IMR-90 (cell line): ENCODE data around the gene CDH23. TPM values are rescaled to one million over a fixed set of nuclear protein-coding genes. Genes with fewer than 3 reads are reported as not detected.

Experiments used
- ATAC-seq: fragments of 200-7000 bp; cut with Tn5 transposase; 2 replicates; pipeline ENCODE4 v1.9.1; 2020; ENCODE audit warnings: low read depth, mild to moderate bottlenecking, moderate library complexity
- BruUV-seq: library from RNA; stranded (reverse); fragments of 400-500 nt; replicated peaks from 2 replicates; lab custom pipeline; 2021; lab: Mats Ljungman, UMichigan
- CTCF ChIA-PET: fragments of 300-600 bp; formaldehyde crosslinking; extraction: SDS; loops from one replicate; lab custom pipeline; 2021; ENCODE audit warnings: antibody characterized with exemption; lab: Yijun Ruan, JAX
- POLR2A ChIA-PET: fragments of 300-600 bp; sonication (Branson Sonifier 250); formaldehyde crosslinking; loops from one replicate; lab custom pipeline; 2022; ENCODE audit warnings: antibody characterized with exemption; ENCODE audit not compliant: unreplicated experiment; lab: Charles Lee
- DNase-seq: peaks from one replicate; pipeline ENCODE4 v3.0.0; 2013
- H2AFZ ChIP-seq: replicated peaks from 2 replicates; pipeline ENCODE3; 2013; ENCODE audit warnings: low read length, mild to moderate bottlenecking; ENCODE audit not compliant: poor library complexity
- H2AK5ac ChIP-seq: 2 replicates; pipeline ENCODE4 v1.6.1; 2013; ENCODE audit warnings: low read depth, low read length, inconsistent platforms
- H2AK9ac ChIP-seq: replicated peaks from 2 replicates; pipeline ENCODE3; 2013; ENCODE audit warnings: mild to moderate bottlenecking, low read depth, low read length, moderate library complexity; ENCODE audit not compliant: poor library complexity
- H2BK120ac ChIP-seq: 2 replicates; pipeline ENCODE4 v1.6.1; 2013; ENCODE audit warnings: low read depth, low read length, inconsistent platforms
- H2BK15ac ChIP-seq: 3 replicates; pipeline ENCODE4 v1.6.1; 2013; ENCODE audit warnings: low read depth, low read length, inconsistent platforms
- H2BK20ac ChIP-seq: 2 replicates; pipeline ENCODE4 v1.6.1; 2013; ENCODE audit warnings: low read depth, mild to moderate bottlenecking, inconsistent platforms, low read length, moderate library complexity
- H2BK5ac ChIP-seq: 2 replicates; pipeline ENCODE4 v1.6.1; 2013; ENCODE audit warnings: mild to moderate bottlenecking, low read depth, low read length, inconsistent platforms; ENCODE audit not compliant: poor library complexity, severe bottlenecking
- H3K14ac ChIP-seq: replicated peaks from 2 replicates; pipeline ENCODE4 v1.6.1; 2013; ENCODE audit warnings: low read depth, low read length, inconsistent platforms
- H3K18ac ChIP-seq: 2 replicates; pipeline ENCODE4 v1.6.1; 2013; ENCODE audit warnings: low read depth, low read length, control low read depth
- H3K23ac ChIP-seq: 2 replicates; pipeline ENCODE4 v1.6.1; 2013; ENCODE audit warnings: low read depth, low read length, inconsistent platforms
- H3K27ac ChIP-seq: 2 replicates; pipeline ENCODE4 v1.5.1; 2013; ENCODE audit warnings: mild to moderate bottlenecking, control low read depth, low read length; ENCODE audit not compliant: insufficient read depth
- H3K27me3 ChIP-seq: 2 replicates; pipeline ENCODE4 v1.6.1; 2013; ENCODE audit warnings: low read length; ENCODE audit not compliant: control insufficient read depth, insufficient read depth
- H3K36me3 ChIP-seq: 2 replicates; pipeline ENCODE4 v1.6.1; 2013; ENCODE audit warnings: low read length, mixed read lengths; ENCODE audit not compliant: control insufficient read depth, insufficient read depth
- H3K4ac ChIP-seq: 2 replicates; pipeline ENCODE4 v1.6.1; 2013; ENCODE audit warnings: low read depth, low read length, inconsistent platforms
- H3K4me1 ChIP-seq: 2 replicates; pipeline ENCODE4 v1.6.1; 2013; ENCODE audit warnings: low read length, mixed read lengths; ENCODE audit not compliant: control insufficient read depth, insufficient read depth
- H3K4me2 ChIP-seq: 2 replicates; pipeline ENCODE4 v1.6.1; 2013; ENCODE audit warnings: low read depth, mild to moderate bottlenecking, control low read depth, low read length, moderate library complexity
- H3K4me3 ChIP-seq: 2 replicates; pipeline ENCODE4 v1.5.1; 2013; ENCODE audit warnings: low read depth, mild to moderate bottlenecking, control low read depth, low read length, moderate library complexity; ENCODE audit not compliant: insufficient read depth
- H3K56ac ChIP-seq: 2 replicates; pipeline ENCODE4 v1.6.1; 2013; ENCODE audit warnings: low read length, inconsistent platforms; ENCODE audit not compliant: insufficient read depth; ENCODE audit errors: extremely low read depth
- H3K79me1 ChIP-seq, 2 experiments: 2 replicates each; pipeline ENCODE4 v1.6.1; 2013; ENCODE audit warnings: low read length in 2 of 2, inconsistent platforms in 1 of 2, low read depth in 1 of 2
- H3K9ac ChIP-seq: 2 replicates; pipeline ENCODE4 v1.6.1; 2013; ENCODE audit warnings: low read depth, low read length, control low read depth
- H3K9me1 ChIP-seq: 2 replicates; pipeline ENCODE4 v1.6.1; 2013; ENCODE audit warnings: low read length, inconsistent platforms; ENCODE audit not compliant: insufficient read depth
- H3K9me3 ChIP-seq: 2 replicates; pipeline ENCODE4 v1.6.1; 2013; ENCODE audit warnings: low read length; ENCODE audit not compliant: control insufficient read depth, insufficient read depth
- H4K20me1 ChIP-seq: 2 replicates; pipeline ENCODE4 v1.6.1; 2013; ENCODE audit warnings: low read length, inconsistent platforms; ENCODE audit not compliant: insufficient read depth
- H4K5ac ChIP-seq: 2 replicates; pipeline ENCODE4 v1.6.1; 2013; ENCODE audit warnings: mild to moderate bottlenecking, low read depth, low read length, control low read depth
- H4K8ac ChIP-seq, 2 experiments: 2 replicates each; pipeline ENCODE4 v1.6.1; 2013; ENCODE audit warnings: low read depth in 2 of 2, low read length in 2 of 2, control low read depth in 1 of 2, inconsistent platforms in 1 of 2
- H4K91ac ChIP-seq: 2 replicates; pipeline ENCODE4 v1.6.1; 2013; ENCODE audit warnings: low read depth, low read length, inconsistent platforms; ENCODE audit not compliant: insufficient read depth
- BHLHE40 ChIP-seq: fragments of 150-350 bp; IDR thresholded peaks from 2 replicates; pipeline ENCODE4 v1.6.1; 2016; ENCODE audit warnings: mild to moderate bottlenecking, low read depth, low read length
- CEBPB ChIP-seq: IDR thresholded peaks from 2 replicates; pipeline ENCODE4 v1.6.1; 2012; ENCODE audit warnings: low read depth, low read length, improper control_type of control experiment
- MAFK ChIP-seq: IDR thresholded peaks from 2 replicates; pipeline ENCODE4 v1.6.1; 2012; ENCODE audit warnings: low read depth, low read length, improper control_type of control experiment
- MAZ ChIP-seq: IDR thresholded peaks from 2 replicates; pipeline ENCODE4 v1.6.1; 2012; ENCODE audit warnings: low read depth, mild to moderate bottlenecking, low read length, improper control_type of control experiment, moderate library complexity, borderline replicate concordance
- NFE2L2 ChIP-seq: fragments of 150-350 bp; IDR thresholded peaks from 2 replicates; pipeline ENCODE4 v1.6.1; 2016; ENCODE audit warnings: low read depth, mild to moderate bottlenecking, low read length
- POLR2A ChIP-seq: IDR thresholded peaks from 2 replicates; pipeline ENCODE4 v1.6.1; 2012; ENCODE audit warnings: mild to moderate bottlenecking, low read depth, low read length
- RAD21 ChIP-seq: IDR thresholded peaks from 2 replicates; pipeline ENCODE4 v1.6.1; 2012; ENCODE audit warnings: low read length, improper control_type of control experiment
- RCOR1 ChIP-seq: IDR thresholded peaks from 2 replicates; pipeline ENCODE4 v1.6.1; 2012; ENCODE audit warnings: mild to moderate bottlenecking, low read length, improper control_type of control experiment; ENCODE audit not compliant: insufficient replicate concordance
- SMC3 ChIP-seq: fragments of 150-350 bp; IDR thresholded peaks from 2 replicates; pipeline ENCODE4 v1.6.1; 2016; ENCODE audit warnings: low read depth, mild to moderate bottlenecking, antibody characterized with exemption, low read length, moderate library complexity
- WGBS, 2 experiments: methylation state at CpG; one replicate each; pipeline versions ENCODE4 v1.1.5 to v1.1.7; 2013; ENCODE audit warnings: missing lambda C conversion rate in 2 of 2; ENCODE audit not compliant: insufficient read length in 1 of 2; ENCODE audit errors: extremely low coverage in 2 of 2; 5-methylcytosine and 5-hydroxymethylcytosine counted together
- dilution Hi-C: fragments of 300-500 bp; cut with HindIII; formaldehyde crosslinking; loops from one replicate; pipeline ENCODE4 v1.14.3; 2018; ENCODE audit warnings: low sequenced_read_pairs; ENCODE audit not compliant: unreplicated experiment
- in situ Hi-C: fragments of 300-500 bp; cut with MboI; formaldehyde crosslinking; loops from 3 replicates; pipeline ENCODE4 v1.14.3; 2019; ENCODE audit warnings: low sequenced_read_pairs, inconsistent platforms, mixed read lengths
- intact Hi-C: fragments of 100-400 bp; cut with micrococcal nuclease; formaldehyde crosslinking; loops from 2 replicates; pipeline ENCODE4 v1.10.0; 2022
- polyA plus RNA-seq, 3 experiments: library from polyadenylated mRNA; depleted of rRNA; stranded (reverse); fragments of >200 nt; gene quantifications; 2 replicates each; pipeline ENCODE4 v1.2.3, GENCODE V29; 2012; ENCODE audit warnings: low replicate concordance in 1 of 3
- total RNA-seq: library from RNA; depleted of rRNA; stranded (reverse); fragments of >200 nt; gene quantifications from 2 replicates; pipeline ENCODE4 v1.2.3, GENCODE V29; 2012

CDH23 gene
- total and polyA plus RNA-seq, 2 of the 4 experiments (the other 2 are of a cell fraction), result under 0.01 to 0.03 TPM

DNA sequence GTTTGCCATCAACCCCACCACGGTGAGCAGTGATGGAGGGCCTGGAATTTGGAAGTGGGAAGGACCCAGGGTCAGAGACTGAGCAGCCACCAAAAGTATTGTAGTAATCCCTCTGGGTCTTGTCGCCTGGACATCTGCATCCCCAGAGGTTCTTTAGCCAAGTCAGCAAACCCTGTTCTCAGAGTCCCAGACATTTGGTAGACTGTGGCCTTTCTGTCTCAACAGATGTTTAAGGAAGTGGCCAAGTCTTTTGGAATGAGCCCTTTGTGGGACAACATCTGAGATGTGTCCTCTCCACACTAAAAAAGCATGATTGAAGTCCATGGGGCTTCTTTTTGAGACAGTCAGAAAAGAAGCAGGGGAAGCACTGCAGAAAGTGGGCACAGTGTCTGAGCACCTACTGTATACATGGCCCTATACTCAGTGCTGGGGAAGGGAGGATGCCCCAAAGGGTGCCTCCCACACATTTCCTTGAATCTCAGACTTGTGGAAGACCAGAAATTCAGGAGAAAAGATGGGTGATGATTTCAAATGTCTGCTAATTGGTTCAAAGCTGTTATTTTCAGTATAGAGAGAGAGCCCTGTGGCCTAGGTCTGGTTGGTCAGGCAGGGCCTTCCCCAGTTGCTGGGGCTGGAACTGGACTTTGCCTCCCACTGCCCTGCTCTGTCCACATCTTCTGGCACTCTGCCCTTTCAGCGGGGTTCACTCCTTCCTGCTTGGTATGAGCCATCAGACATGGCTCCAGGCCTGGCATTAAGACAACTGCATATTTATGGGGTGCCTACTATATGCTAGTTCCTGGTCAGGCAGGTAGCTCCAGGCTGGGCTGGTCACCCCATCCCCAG lies 403.1 kb downstream of the CDH23 start:
- Histone ChIP-seq H4K5ac (no peak overlapping the region), H3K56ac (no peak overlapping the region), H3K27me3 (peaks cover 21% of the 10 kb centered on the region), H2BK20ac (no peak overlapping the region), H2BK120ac (no peak overlapping the region), H3K9ac (no peak overlapping the region), H3K36me3 (no peaks in the 10 kb centered on the region), H4K8ac (no peak overlapping the region), H3K4me2 (no peak overlapping the region), H3K14ac (no peak overlapping the region), H3K18ac (no peak overlapping the region), H2AFZ (no peak overlapping the region), H2AK9ac (no peak overlapping the region), H3K4me1 (no peaks in the 10 kb centered on the region), H3K4me3 (no peak overlapping the region), H3K9me3 (no peaks in the 10 kb centered on the region), H3K27ac (no peak overlapping the region), H3K79me1 (no peaks in the 10 kb centered on the region), H2AK5ac (no peak overlapping the region), H3K9me1 (no peaks in the 10 kb centered on the region), H4K91ac (no peak overlapping the region), H2BK5ac (no peak overlapping the region), H3K23ac (no peak overlapping the region), H4K20me1 (no peaks in the 10 kb centered on the region), H3K4ac (no peak overlapping the region), H2BK15ac (no peak overlapping the region)
- TF ChIP-seq RAD21 (no peak), CEBPB (no peak), POLR2A (no peak), RCOR1 (no peak), MAFK (no peak), BHLHE40 (no peak), NFE2L2 (no peak), MAZ (no peak), SMC3 (no peak)
- CTCF ChIA-PET, result no interaction called here
- no TSS peak for BruUV-seq
- dilution Hi-C loops, result no loop called here
- DNase-seq (no peak), ATAC-seq (no peak)
- POLR2A ChIA-PET, result no interaction called here
- in situ Hi-C loops, result no loop called here
- intact Hi-C loops, result no loop called here
- WGBS, 2 experiments, result 80% methylated on average over 1 of the region's 3 CpGs; no CpG with 5 or more reads in 1 of the 2 experiments
